AML-193 (cell line): Measurements from ENCODE around the gene IAH1.
"Not testable (repeated sequence)": the region's sequence is repeated elsewhere in the genome, so short reads cannot be mapped to it uniquely, and the experiment has no call there.

Source experiments
- DNase-seq, 2 experiments: peaks; one replicate each; lab custom pipeline; 2025; lab: John Stamatoyannopoulos, UW

Gene IAH1

GRCh38 chr2:9473308-9473984 lies 905 bp upstream of the IAH1 start:
- no peak for DNase-seq

- no peak for DNase-seq
Observed at GRCh38 chr2:9473985-9474360, 378 bp upstream of the IAH1 start.

GRCh38 chr2:9477914-9478313 lies 3.6 kb downstream of the IAH1 start:
- DNase-seq: no peak

- DNase-seq: no peak
Observed at GRCh38 chr2:9478526-9478925, 4.2 kb downstream of the IAH1 start.

- no peak for DNase-seq
Observed at GRCh38 chr2:9480157-9480556, 5.8 kb downstream of the IAH1 start.

GRCh38 chr2:9483107-9483506 lies 8.8 kb downstream of the IAH1 start:
- no peak for DNase-seq

- DNase-seq: no peak
Observed at GRCh38 chr2:9484533-9484932, 10.2 kb downstream of the IAH1 start.

- DNase-seq: no peak
Observed at GRCh38 chr2:9488583-9489547, 14.5 kb downstream of the IAH1 start.

- no peak for DNase-seq
Observed at GRCh38 chr2:9490789-9491188, 16.4 kb downstream of the IAH1 start.

- no peak for DNase-seq
Observed at GRCh38 chr2:9492927-9493326, 18.6 kb downstream of the IAH1 start.

GRCh38 chr2:9493478-9493877 lies 19.1 kb downstream of the IAH1 start:
- no peak for DNase-seq

- DNase-seq: no peak
Observed at GRCh38 chr2:9494081-9494480, 19.7 kb downstream of the IAH1 start.

- no peak for DNase-seq
Observed at GRCh38 chr2:9497017-9497416, 22.7 kb downstream of the IAH1 start.

GRCh38 chr2:9498210-9498609 lies 23.9 kb downstream of the IAH1 start:
- DNase-seq: no peak

GRCh38 chr2:9508931-9509330 lies 34.6 kb downstream of the IAH1 start:
- peak in 1 of 2 experiments; percentile 3 for DNase-seq

- DNase-seq: not testable (repeated sequence)
Observed at GRCh38 chr2:9513946-9514345, 39.6 kb downstream of the IAH1 start.

- no peak for DNase-seq
Observed at GRCh38 chr2:9517118-9517782, 42.9 kb downstream of the IAH1 start.

- DNase-seq: no peak
Observed at GRCh38 chr2:9518163-9518562, 43.8 kb downstream of the IAH1 start.

GRCh38 chr2:9518780-9519179 lies 44.4 kb downstream of the IAH1 start:
- no peak for DNase-seq

GRCh38 chr2:9519250-9519649 lies 44.9 kb downstream of the IAH1 start:
- DNase-seq: no peak

- DNase-seq: no peak
Observed at GRCh38 chr2:9524291-9524690, 49.9 kb downstream of the IAH1 start.

- no peak for DNase-seq
Observed at GRCh38 chr2:9525266-9525665, 50.9 kb downstream of the IAH1 start.
